Measurements from ENCODE around the gene SNX1.

Gene SNX1

GRCh38 chr15:64180235-64180824 is 84.5 kb downstream of the SNX1 start:
- DNase-seq = no peak

GRCh38 chr15:64182859-64183370 is 87.1 kb downstream of the SNX1 start:
- DNase-seq = no peak

- no peak for DNase-seq
These were observed 89.5 kb downstream of the SNX1 start for GRCh38 chr15:64185146-64185911.

GRCh38 chr15:64187396-64188191 is 91.8 kb downstream of the SNX1 start:
- no peak for DNase-seq
